ENCODE results near the gene BICC1.

DNA sequence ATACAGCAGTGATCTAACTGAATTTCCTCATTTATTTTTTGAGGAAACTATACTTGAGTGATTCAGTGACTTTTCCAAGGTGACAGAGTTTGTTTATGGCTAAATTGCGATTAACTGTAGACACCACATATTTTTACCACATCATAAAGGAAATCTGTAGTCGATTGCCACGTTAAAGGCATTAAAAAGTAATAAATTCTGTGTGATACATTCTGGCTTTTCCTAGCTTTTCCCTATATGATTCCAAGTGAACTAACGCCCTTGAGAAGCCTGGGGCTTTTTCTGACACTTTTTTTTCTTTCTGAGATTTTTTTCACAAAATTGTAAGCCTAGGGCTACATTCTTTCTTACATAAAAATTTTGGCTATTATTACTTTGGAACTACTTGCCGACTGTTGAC is 266.9 kb downstream of the BICC1 start:
- TF ChIP-seq, protein P1, sequence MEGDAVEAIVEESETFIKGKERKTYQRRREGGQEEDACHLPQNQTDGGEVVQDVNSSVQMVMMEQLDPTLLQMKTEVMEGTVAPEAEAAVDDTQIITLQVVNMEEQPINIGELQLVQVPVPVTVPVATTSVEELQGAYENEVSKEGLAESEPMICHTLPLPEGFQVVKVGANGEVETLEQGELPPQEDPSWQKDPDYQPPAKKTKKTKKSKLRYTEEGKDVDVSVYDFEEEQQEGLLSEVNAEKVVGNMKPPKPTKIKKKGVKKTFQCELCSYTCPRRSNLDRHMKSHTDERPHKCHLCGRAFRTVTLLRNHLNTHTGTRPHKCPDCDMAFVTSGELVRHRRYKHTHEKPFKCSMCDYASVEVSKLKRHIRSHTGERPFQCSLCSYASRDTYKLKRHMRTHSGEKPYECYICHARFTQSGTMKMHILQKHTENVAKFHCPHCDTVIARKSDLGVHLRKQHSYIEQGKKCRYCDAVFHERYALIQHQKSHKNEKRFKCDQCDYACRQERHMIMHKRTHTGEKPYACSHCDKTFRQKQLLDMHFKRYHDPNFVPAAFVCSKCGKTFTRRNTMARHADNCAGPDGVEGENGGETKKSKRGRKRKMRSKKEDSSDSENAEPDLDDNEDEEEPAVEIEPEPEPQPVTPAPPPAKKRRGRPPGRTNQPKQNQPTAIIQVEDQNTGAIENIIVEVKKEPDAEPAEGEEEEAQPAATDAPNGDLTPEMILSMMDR (IDR thresholded peaks at IDR 0.05) = no peak
- TF ChIP-seq POLR2A (IDR thresholded peaks at IDR 0.05) = no peak
